ENCODE measurements around the gene NOP53.
"Not testable (repeated sequence)": the region's sequence is repeated elsewhere in the genome, so short reads cannot be mapped to it uniquely, and the experiment has no call there.

Gene NOP53

GRCh38 chr19:47778049-47778953, 33.0 kb downstream of the NOP53 start, which contains the start of gene SELENOW:
Gene SELENOW, plus strand, starts transcription at chr19:47778703. Its CDS starts 83 bp downstream, at chr19:47778786.
- peak; percentile 71 for DNase-seq

GRCh38 chr19:47778954-47779351, 33.6 kb downstream of the NOP53 start:
- no peak for DNase-seq

GRCh38 chr19:47779524-47780214, 34.3 kb downstream of the NOP53 start:
- DNase-seq = no peak

GRCh38 chr19:47780215-47780551, 34.8 kb downstream of the NOP53 start:
- no peak for DNase-seq

GRCh38 chr19:47781590-47782262, 36.4 kb downstream of the NOP53 start:
- DNase-seq = no peak

GRCh38 chr19:47786566-47786965, 41.2 kb downstream of the NOP53 start:
- DNase-seq = no peak

GRCh38 chr19:47787307-47787706, 42.0 kb downstream of the NOP53 start:
- DNase-seq = not testable (repeated sequence)

- not testable (repeated sequence) for DNase-seq
Observed at GRCh38 chr19:47789811-47790210, 44.5 kb downstream of the NOP53 start.

- DNase-seq = peak; percentile 84
Observed at GRCh38 chr19:47790398-47790814, 45.1 kb downstream of the NOP53 start.

- no peak for DNase-seq
Observed at GRCh38 chr19:47792616-47793015, 47.3 kb downstream of the NOP53 start.

- DNase-seq = no peak
Observed at GRCh38 chr19:47794526-47794925, 49.2 kb downstream of the NOP53 start.

GRCh38 chr19:47796785-47797184, 51.4 kb downstream of the NOP53 start:
- no peak for DNase-seq

- no peak for DNase-seq
Observed at GRCh38 chr19:47797996-47798903, 52.9 kb downstream of the NOP53 start.

- no peak for DNase-seq
Observed at GRCh38 chr19:47798904-47799266, 53.5 kb downstream of the NOP53 start.

- DNase-seq = no peak
Observed at GRCh38 chr19:47801270-47801669, 55.9 kb downstream of the NOP53 start.

GRCh38 chr19:47802521-47803043, 57.2 kb downstream of the NOP53 start:
- no peak for DNase-seq

- DNase-seq = not testable (repeated sequence)
Observed at GRCh38 chr19:47803148-47803547, 57.8 kb downstream of the NOP53 start.

- DNase-seq = not testable (repeated sequence)
Observed at GRCh38 chr19:47803671-47804070, 58.3 kb downstream of the NOP53 start.

- DNase-seq = not testable (repeated sequence)
Observed at GRCh38 chr19:47804451-47804850, 59.1 kb downstream of the NOP53 start, which contains the start of gene TPRX1. Gene TPRX1, minus strand, starts transcription at chr19:47804551. Its CDS starts 12 bp downstream, at chr19:47804539.

- no peak for DNase-seq
Observed at GRCh38 chr19:47805313-47805712, 60.0 kb downstream of the NOP53 start.

GRCh38 chr19:47806435-47806834, 61.1 kb downstream of the NOP53 start:
- no peak for DNase-seq
